Measurements from ENCODE around the gene PIEZO1. TPM values are rescaled to one million over a fixed set of nuclear protein-coding genes. Genes with fewer than 3 reads are reported as not detected.

PIEZO1 gene
- 77.3 and 84.7 TPM in 2 replicates for polyA plus RNA-seq (2013)

- Histone ChIP-seq H3K27ac (ENCODE audit: low read depth, low read length) (peak within 1 kb of the TSS; percentile 84), H4K12ac (ENCODE audit: low read depth, low read length) (peak within 1 kb of the TSS; percentile 91), H4K91ac (ENCODE audit: low read depth, low read length) (peak within 1 kb of the TSS; percentile 96), H2BK120ac (ENCODE audit: insufficient read depth, low read length, poor library complexity) (peak within 1 kb of the TSS; percentile 95), H3K23ac (ENCODE audit: low read length) (no peak within 1 kb of the TSS), H3K18ac (ENCODE audit: low read length) (peak within 1 kb of the TSS; percentile 94), H3K9me3 (ENCODE audit: insufficient read depth, low read depth, low read length) (no peaks in the 10 kb centered on the region), H3K27me3 (ENCODE audit: insufficient read depth, low read length) (no peaks in the 10 kb centered on the region), H3K4me2 (ENCODE audit: low read length) (peak within 1 kb of the TSS; percentile 89), H3K79me2 (ENCODE audit: control insufficient read depth, insufficient read depth, low read length, poor library complexity) (peaks cover 21% of the 10 kb centered on the region), H2AFZ (ENCODE audit: insufficient read depth, low read length, poor library complexity) (peak within 1 kb of the TSS; percentile 67), H3K4me1 (ENCODE audit: control insufficient read depth in 1 of 2, insufficient read depth in 2 of 2, low read length in 2 of 2) (peaks cover 29 to 31% of the 10 kb centered on the region in 2 experiments), H3K4me3 (ENCODE audit: low read depth, low read length) (peak within 1 kb of the TSS; percentile 86), H3K14ac (ENCODE audit: low read length) (peak within 1 kb of the TSS; percentile 94), H3K4ac (ENCODE audit: low read depth, low read length) (peak within 1 kb of the TSS; percentile 92), H3K79me1 (ENCODE audit: low read length) (peaks cover 20% of the 10 kb centered on the region), H3K36me3 (ENCODE audit: control insufficient read depth in 1 of 2, insufficient read depth in 2 of 2, low read length in 2 of 2) (no peaks in the 10 kb centered on the region), H3K9ac (ENCODE audit: low read length) (peak within 1 kb of the TSS; percentile 65), H2BK5ac (ENCODE audit: low read depth, low read length, poor library complexity) (peak within 1 kb of the TSS; percentile 93), H2BK12ac (ENCODE audit: low read length) (peak within 1 kb of the TSS; percentile 52), H2AK5ac (ENCODE audit: low read length) (peak within 1 kb of the TSS; percentile 90), H4K8ac (ENCODE audit: low read depth, low read length) (peak within 1 kb of the TSS; percentile 91)
- WGBS (ENCODE audit: extremely low coverage, insufficient coverage, insufficient read length): no CpG with 5 or more reads among the region's 110 CpGs
- peak in 1 of 2 donors; percentile 66 for DNase-seq
These were observed at the start of gene PIEZO1 for GRCh38 chr16:88785106-88785924. Gene PIEZO1 (minus strand): TSS chr16:88785220. CDS start chr16:88784964, 256 bp downstream.

DNA sequence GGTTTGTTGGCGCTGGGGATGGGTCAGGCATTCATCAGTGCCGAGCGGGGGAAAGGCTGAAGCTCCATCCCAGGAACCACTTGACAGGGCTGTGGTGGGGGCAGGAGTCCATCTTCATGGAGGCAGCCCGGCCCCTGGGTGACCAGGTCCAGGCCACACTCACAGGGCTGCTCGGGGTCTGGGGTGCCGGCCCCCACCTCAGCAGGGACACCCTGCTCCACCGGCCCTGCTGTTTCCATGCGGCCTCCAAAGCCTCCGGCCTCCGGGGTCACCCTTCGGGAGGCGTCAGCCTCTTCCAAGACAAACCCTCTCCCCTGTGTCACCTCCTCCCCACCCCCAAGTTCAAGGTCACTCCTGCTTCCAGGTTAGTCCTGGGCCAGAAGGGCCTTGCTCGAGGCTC, 49.6 kb upstream of the PIEZO1 start:
- Histone ChIP-seq H3K23ac (ENCODE audit: low read length) (no peak overlapping the region), H3K79me1 (ENCODE audit: low read length) (no peaks in the 10 kb centered on the region), H2AK5ac (ENCODE audit: low read length) (no peak overlapping the region), H3K4me2 (ENCODE audit: low read length) (no peak overlapping the region), H4K8ac (ENCODE audit: low read depth, low read length) (no peak overlapping the region), H2BK12ac (ENCODE audit: low read length) (no peak overlapping the region), H2AFZ (ENCODE audit: insufficient read depth, low read length, poor library complexity) (no peak overlapping the region), H3K79me2 (ENCODE audit: control insufficient read depth, insufficient read depth, low read length, poor library complexity) (no peaks in the 10 kb centered on the region), H3K4ac (ENCODE audit: low read depth, low read length) (no peak overlapping the region), H4K12ac (ENCODE audit: low read depth, low read length) (no peak overlapping the region), H3K18ac (ENCODE audit: low read length) (no peak overlapping the region), H3K14ac (ENCODE audit: low read length) (no peak overlapping the region), H2BK120ac (ENCODE audit: insufficient read depth, low read length, poor library complexity) (no peak overlapping the region), H3K9me3 (ENCODE audit: insufficient read depth, low read depth, low read length) (no peaks in the 10 kb centered on the region), H3K27ac (ENCODE audit: low read depth, low read length) (no peak overlapping the region), H2BK5ac (ENCODE audit: low read depth, low read length, poor library complexity) (no peak overlapping the region), H3K27me3 (ENCODE audit: insufficient read depth, low read length) (no peaks in the 10 kb centered on the region), H3K4me1 (ENCODE audit: control insufficient read depth in 1 of 2, insufficient read depth in 2 of 2, low read length in 2 of 2) (no peaks in the 10 kb centered on the region), H3K4me3 (ENCODE audit: low read depth, low read length) (no peak overlapping the region), H3K9ac (ENCODE audit: low read length) (no peak overlapping the region), H3K36me3 (ENCODE audit: control insufficient read depth in 1 of 2, insufficient read depth in 2 of 2, low read length in 2 of 2) (peaks cover 24 to 25% of the 10 kb centered on the region in 2 experiments), H4K91ac (ENCODE audit: low read depth, low read length) (no peak overlapping the region)
- WGBS (ENCODE audit: extremely low coverage, insufficient coverage, insufficient read length): no CpG with 5 or more reads among the region's 13 CpGs
- DNase-seq: no peak

DNA sequence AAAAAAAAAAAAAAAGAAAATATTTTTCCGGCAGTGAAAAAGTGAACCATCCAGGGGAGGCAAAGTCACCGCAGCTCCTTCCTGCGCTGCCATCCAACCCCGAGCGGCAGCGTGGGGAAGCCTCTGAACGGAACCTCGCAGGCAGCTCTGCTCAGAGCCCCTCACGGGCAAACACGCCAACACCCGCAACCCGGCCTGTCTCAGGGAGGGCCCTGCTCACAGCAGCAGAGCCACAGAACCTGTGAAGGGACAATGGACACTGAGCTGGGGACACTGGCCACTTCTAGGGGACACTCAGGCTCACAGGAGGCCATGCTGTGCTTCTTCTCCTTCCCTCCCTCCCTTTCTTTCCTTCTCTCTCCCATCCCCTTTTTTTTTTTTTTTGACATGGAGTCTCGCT, 48.1 kb upstream of the PIEZO1 start:
- H3K4me2 ChIP-seq (ENCODE audit: low read length): no peak overlapping the region
- H4K8ac ChIP-seq (ENCODE audit: low read depth, low read length): no peak overlapping the region
- H2BK12ac ChIP-seq (ENCODE audit: low read length): no peak overlapping the region
- H2AK5ac ChIP-seq (ENCODE audit: low read length): no peak overlapping the region
- H3K9me3 ChIP-seq (ENCODE audit: insufficient read depth, low read depth, low read length): no peaks in the 10 kb centered on the region
- no peaks in the 10 kb centered on the region for H3K79me1 ChIP-seq (ENCODE audit: low read length)
- H4K91ac ChIP-seq (ENCODE audit: low read depth, low read length): no peak overlapping the region
- no peaks in the 10 kb centered on the region for H3K27me3 ChIP-seq (ENCODE audit: insufficient read depth, low read length)
- DNase-seq: no peak
- H2BK5ac ChIP-seq (ENCODE audit: low read depth, low read length, poor library complexity): no peak overlapping the region
- H3K27ac ChIP-seq (ENCODE audit: low read depth, low read length): no peak overlapping the region
- H3K23ac ChIP-seq (ENCODE audit: low read length): no peak overlapping the region
- no peak overlapping the region for H3K9ac ChIP-seq (ENCODE audit: low read length)
- no peak overlapping the region for H3K4me3 ChIP-seq (ENCODE audit: low read depth, low read length)
- H3K36me3 ChIP-seq (ENCODE audit: control insufficient read depth in 1 of 2, insufficient read depth in 2 of 2, low read length in 2 of 2): peaks cover 17 to 21% of the 10 kb centered on the region in 2 experiments
- H4K12ac ChIP-seq (ENCODE audit: low read depth, low read length): no peak overlapping the region
- no CpG with 5 or more reads among the region's 13 CpGs for WGBS (ENCODE audit: extremely low coverage, insufficient coverage, insufficient read length)
- H3K18ac ChIP-seq (ENCODE audit: low read length): no peak overlapping the region
- no peak overlapping the region for H3K4ac ChIP-seq (ENCODE audit: low read depth, low read length)
- H2AFZ ChIP-seq (ENCODE audit: insufficient read depth, low read length, poor library complexity): no peak overlapping the region
- no peaks in the 10 kb centered on the region for H3K4me1 ChIP-seq (ENCODE audit: control insufficient read depth in 1 of 2, insufficient read depth in 2 of 2, low read length in 2 of 2)
- H2BK120ac ChIP-seq (ENCODE audit: insufficient read depth, low read length, poor library complexity): no peak overlapping the region
- H3K79me2 ChIP-seq (ENCODE audit: control insufficient read depth, insufficient read depth, low read length, poor library complexity): no peaks in the 10 kb centered on the region
- H3K14ac ChIP-seq (ENCODE audit: low read length): no peak overlapping the region

GRCh38 chr16:88831838-88832237, 46.8 kb upstream of the PIEZO1 start:
- WGBS (ENCODE audit: extremely low coverage, insufficient coverage, insufficient read length): no CpG with 5 or more reads among the region's 13 CpGs
- no peak overlapping the region for H3K27ac ChIP-seq (ENCODE audit: low read depth, low read length)
- H3K36me3 ChIP-seq (ENCODE audit: control insufficient read depth in 1 of 2, insufficient read depth in 2 of 2, low read length in 2 of 2): peaks cover 17 to 22% of the 10 kb centered on the region in 2 experiments
- no peak overlapping the region for H3K4me3 ChIP-seq (ENCODE audit: low read depth, low read length)
- peak in 1 of 2 donors; percentile 24 for DNase-seq
- no peak overlapping the region for H2AK5ac ChIP-seq (ENCODE audit: low read length)
- H4K8ac ChIP-seq (ENCODE audit: low read depth, low read length): no peak overlapping the region
- H3K18ac ChIP-seq (ENCODE audit: low read length): no peak overlapping the region
- no peak overlapping the region for H4K12ac ChIP-seq (ENCODE audit: low read depth, low read length)
- H3K9me3 ChIP-seq (ENCODE audit: insufficient read depth, low read depth, low read length): no peaks in the 10 kb centered on the region
- no peaks in the 10 kb centered on the region for H3K27me3 ChIP-seq (ENCODE audit: insufficient read depth, low read length)
- no peak overlapping the region for H2AFZ ChIP-seq (ENCODE audit: insufficient read depth, low read length, poor library complexity)
- no peak overlapping the region for H3K23ac ChIP-seq (ENCODE audit: low read length)
- no peak overlapping the region for H3K4me2 ChIP-seq (ENCODE audit: low read length)
- no peak overlapping the region for H3K9ac ChIP-seq (ENCODE audit: low read length)
- H4K91ac ChIP-seq (ENCODE audit: low read depth, low read length): no peak overlapping the region
- H3K79me2 ChIP-seq (ENCODE audit: control insufficient read depth, insufficient read depth, low read length, poor library complexity): no peaks in the 10 kb centered on the region
- H3K14ac ChIP-seq (ENCODE audit: low read length): no peak overlapping the region
- H2BK5ac ChIP-seq (ENCODE audit: low read depth, low read length, poor library complexity): no peak overlapping the region
- H3K4ac ChIP-seq (ENCODE audit: low read depth, low read length): no peak overlapping the region
- no peaks in the 10 kb centered on the region for H3K79me1 ChIP-seq (ENCODE audit: low read length)
- H3K4me1 ChIP-seq (ENCODE audit: control insufficient read depth in 1 of 2, insufficient read depth in 2 of 2, low read length in 2 of 2): no peaks in the 10 kb centered on the region
- no peak overlapping the region for H2BK12ac ChIP-seq (ENCODE audit: low read length)
- H2BK120ac ChIP-seq (ENCODE audit: insufficient read depth, low read length, poor library complexity): no peak overlapping the region

Measured in trophoblast cell (in vitro differentiated cells and primary cell).